ENCODE data around the gene GRK6. TPM values are rescaled to one million over a fixed set of nuclear protein-coding genes. Genes with fewer than 3 reads are reported as not detected.
"Not testable (repeated sequence)": the region's sequence is repeated elsewhere in the genome, so short reads cannot be mapped to it uniquely, and the experiment has no call there.

Gene GRK6
- total RNA-seq, 1 donor = 24.2 TPM

DNA sequence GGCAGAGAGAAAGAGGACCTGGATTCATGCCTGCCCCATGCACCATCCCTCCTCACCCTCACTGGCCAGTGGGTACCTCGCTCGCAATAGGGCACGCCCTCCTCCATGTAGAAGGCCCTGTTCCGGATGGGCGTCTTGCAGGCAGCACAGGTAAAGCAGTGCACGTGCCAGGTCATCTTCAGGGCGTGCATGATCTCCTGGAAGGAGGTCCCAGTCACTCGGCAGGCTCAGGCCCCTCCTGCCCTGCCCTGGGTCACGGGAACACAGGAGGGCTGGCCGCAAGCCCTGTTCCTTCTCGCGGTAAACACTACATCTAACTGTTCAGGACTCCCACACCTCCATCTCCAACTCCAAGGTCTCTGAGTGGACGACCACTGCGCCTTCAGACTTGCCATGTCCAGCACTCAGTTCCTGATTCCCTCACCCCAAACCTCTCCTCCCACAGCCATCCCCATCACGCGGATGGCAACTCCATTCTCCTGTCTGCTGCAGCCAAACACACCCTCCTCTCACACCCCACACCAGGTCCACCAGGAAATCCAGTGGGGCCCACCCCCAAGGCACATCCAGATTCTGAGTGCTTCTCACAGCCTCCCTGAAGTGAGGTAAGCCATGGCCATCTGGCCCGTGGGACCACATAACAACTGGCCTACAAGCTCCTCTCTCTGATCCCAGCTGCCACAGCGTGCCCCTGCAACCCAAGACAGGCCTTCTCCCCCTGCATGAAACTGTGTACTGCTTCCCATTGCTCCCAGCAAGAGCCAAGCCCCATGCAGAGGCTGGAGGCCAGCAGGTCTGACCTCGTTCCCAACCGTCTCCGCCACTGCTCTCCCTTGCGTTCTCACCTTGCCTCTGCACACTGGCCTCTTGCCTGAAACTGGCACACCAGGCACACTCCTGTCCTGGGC, 57.8 kb downstream of the GRK6 start:
- H3K4me3 ChIP-seq (ENCODE audit: low read depth, low read length) = no peak overlapping the region
- DNase-seq (ENCODE audit: low read depth) = no peak
- TF ChIP-seq, protein P1, sequence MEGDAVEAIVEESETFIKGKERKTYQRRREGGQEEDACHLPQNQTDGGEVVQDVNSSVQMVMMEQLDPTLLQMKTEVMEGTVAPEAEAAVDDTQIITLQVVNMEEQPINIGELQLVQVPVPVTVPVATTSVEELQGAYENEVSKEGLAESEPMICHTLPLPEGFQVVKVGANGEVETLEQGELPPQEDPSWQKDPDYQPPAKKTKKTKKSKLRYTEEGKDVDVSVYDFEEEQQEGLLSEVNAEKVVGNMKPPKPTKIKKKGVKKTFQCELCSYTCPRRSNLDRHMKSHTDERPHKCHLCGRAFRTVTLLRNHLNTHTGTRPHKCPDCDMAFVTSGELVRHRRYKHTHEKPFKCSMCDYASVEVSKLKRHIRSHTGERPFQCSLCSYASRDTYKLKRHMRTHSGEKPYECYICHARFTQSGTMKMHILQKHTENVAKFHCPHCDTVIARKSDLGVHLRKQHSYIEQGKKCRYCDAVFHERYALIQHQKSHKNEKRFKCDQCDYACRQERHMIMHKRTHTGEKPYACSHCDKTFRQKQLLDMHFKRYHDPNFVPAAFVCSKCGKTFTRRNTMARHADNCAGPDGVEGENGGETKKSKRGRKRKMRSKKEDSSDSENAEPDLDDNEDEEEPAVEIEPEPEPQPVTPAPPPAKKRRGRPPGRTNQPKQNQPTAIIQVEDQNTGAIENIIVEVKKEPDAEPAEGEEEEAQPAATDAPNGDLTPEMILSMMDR (IDR thresholded peaks at IDR 0.05; ENCODE audit: insufficient read depth, low read depth, low read length) = no peak

DNA sequence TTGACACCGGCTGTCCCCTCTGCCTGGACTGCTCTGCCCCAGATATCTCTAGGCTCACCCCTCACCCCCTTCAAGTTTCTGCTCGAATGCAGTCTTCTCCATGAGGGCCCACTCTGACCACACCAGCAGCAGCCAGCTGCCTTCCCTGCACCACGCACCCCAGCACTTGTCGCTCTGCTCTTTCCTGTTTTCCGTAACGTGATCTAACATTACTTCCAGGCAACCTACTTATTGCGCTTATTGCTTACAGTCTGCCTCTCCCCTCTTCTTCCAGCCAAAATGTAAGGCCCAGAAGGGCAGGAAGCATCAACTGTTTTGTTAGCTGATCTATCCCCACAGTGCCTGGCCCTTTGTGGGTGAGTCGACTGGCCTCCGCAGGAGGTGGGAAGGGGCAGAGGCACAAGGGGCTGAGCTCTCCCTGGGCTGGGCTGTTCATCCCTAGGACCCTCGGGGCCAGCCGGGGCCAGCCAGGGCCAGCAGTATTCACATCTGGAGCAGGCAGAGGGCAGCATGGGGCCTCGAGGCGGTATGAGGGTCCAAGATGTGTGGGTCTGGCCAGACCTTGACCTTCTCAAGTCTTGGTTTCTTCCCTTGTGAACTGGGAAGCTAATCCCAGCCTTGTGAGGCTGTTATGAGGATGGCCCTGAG, 58.5 kb downstream of the GRK6 start:
- no peak for DNase-seq (ENCODE audit: low read depth)
- TF ChIP-seq, protein P1 (IDR thresholded peaks at IDR 0.05; ENCODE audit: insufficient read depth, low read depth, low read length) = no peak
- no peak overlapping the region for H3K4me3 ChIP-seq (ENCODE audit: low read depth, low read length)

DNA sequence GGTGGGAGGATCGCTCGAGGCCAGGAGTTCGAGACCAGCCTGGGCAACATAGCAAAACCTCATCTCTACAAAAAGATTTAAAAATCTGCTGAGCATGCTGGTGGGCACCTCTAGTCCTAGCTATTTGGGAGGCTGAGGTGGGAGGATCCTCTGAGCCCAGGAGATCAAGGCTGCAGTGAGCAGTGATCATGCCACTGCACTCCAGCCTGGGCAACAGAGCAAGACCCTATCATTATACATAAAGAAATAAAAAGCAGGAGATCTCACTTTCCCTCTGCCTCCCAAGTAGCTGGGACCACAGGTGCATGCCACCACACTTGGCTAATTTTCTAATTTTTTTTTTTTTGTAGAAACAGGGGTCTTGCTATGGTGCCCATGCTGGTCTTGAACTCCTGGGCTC, 59.3 kb downstream of the GRK6 start:
- H3K4me3 ChIP-seq (ENCODE audit: low read depth, low read length); DNase-seq (ENCODE audit: low read depth): not testable (repeated sequence)

DNA sequence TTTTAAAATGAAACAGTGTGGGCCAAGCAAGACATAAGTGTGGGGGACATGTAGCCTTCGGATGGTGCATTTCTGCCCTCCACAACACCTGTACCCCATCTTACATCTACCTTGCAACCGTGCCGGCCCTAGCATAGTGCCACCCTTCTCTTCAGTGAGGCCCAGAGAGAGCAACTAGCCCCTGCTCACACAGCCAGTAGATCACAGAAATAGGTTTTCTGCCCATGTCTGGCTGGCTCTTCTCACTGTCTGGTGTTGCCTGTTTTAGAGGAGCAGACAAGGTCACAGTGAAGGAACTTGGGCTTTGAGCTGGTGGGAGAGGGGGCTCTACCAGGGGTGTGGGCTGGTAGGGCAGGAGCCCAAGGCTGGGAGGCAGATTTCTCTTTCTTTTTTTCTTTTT, 59.8 kb downstream of the GRK6 start:
- DNase-seq (ENCODE audit: low read depth) = no peak
- H3K4me3 ChIP-seq (ENCODE audit: low read depth, low read length) = no peak overlapping the region
- TF ChIP-seq, protein P1 (IDR thresholded peaks at IDR 0.05; ENCODE audit: insufficient read depth, low read depth, low read length) = no peak

DNA sequence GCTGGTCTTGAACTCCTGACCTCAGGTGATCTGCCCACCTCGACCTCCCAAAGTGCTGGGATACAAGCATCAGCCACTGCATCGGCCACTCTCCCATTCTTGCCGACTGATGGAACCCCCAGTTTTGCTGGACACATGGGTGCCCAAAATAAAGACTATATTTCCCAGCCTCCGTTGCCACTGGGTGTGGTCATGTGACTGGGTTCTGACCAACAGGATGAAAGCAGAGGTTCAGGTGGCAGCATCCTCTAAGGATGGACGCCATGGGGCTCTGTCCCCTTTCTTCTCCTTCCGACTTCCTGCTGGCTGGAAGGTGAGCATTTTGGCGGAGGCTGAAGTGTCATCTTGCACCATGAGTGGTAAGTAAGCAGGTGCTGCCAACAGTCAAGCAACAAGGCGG, 60.7 kb downstream of the GRK6 start:
- no peak overlapping the region for H3K4me3 ChIP-seq (ENCODE audit: low read depth, low read length)
- no peak for DNase-seq (ENCODE audit: low read depth)
- TF ChIP-seq, protein P1 (IDR thresholded peaks at IDR 0.05; ENCODE audit: insufficient read depth, low read depth, low read length) = no peak

DNA sequence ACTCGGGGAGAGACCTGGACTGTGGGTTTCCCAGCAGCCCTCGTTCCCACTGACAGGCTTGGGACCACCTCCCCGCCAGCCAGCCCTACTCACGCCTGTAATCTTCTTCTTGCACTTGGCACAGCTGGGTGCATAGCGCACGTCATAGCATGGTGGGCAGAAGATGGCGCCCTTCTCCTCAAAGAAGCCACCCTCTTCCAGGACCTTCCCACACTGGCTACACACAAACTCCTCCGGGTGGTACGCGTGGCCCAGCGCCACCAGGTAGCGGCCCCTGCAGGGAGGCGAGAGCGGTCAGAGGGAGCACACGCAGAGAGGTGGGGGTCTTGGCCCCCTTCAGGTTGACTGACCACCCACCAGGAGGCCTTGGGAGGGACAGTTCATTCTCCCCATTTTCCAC, 61.5 kb downstream of the GRK6 start:
- DNase-seq (ENCODE audit: low read depth) = no peak
- TF ChIP-seq, protein P1 (IDR thresholded peaks at IDR 0.05; ENCODE audit: insufficient read depth, low read depth, low read length) = no peak
- no peak overlapping the region for H3K4me3 ChIP-seq (ENCODE audit: low read depth, low read length)

DNA sequence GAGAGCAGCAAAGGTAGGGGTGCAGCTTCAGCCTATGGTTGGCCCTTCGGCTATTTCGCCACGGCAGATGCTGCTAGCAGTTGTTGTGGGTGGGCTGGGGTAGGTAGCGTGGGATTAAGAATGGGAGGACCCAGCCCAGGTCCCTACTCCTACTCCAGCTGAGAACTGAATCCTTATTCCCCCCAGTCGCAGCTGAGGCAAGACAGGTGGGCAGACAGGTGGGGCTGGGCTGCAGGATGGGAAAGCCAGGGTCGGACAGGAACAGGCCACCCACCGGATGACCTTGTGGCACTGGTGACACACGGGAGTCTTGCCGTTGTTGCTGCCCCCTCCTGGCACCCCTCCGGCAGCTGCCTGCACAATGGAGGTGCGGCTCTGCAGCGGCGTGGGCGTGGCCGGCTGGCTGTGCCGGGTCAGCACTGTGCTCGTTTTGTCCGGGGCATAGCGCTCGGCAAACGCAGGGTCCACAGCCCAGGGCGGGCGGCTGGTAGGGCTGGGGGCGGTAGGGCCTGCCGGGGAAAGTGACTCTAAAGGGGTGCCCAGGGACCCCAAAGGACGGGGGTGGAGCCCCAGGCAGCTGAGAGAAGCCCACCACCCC, 62.7 kb downstream of the GRK6 start:
- TF ChIP-seq, protein P1 (IDR thresholded peaks at IDR 0.05; ENCODE audit: insufficient read depth, low read depth, low read length) = no peak
- H3K4me3 ChIP-seq (ENCODE audit: low read depth, low read length) = no peak overlapping the region
- no peak for DNase-seq (ENCODE audit: low read depth)

Measured in fibroblast of villous mesenchyme (primary cell).